Measurements from ENCODE around the gene TSTD2.

The TSTD2 gene

GRCh38 chr9:97659771-97660170, 26.6 kb upstream of the TSTD2 start:
- Histone ChIP-seq H3K4me1 (ENCODE audit: control insufficient read depth in 1 of 2, insufficient read depth in 2 of 2, low read length in 2 of 2) (no peaks in the 10 kb centered on the region), H3K36me3 (ENCODE audit: control insufficient read depth in 1 of 2, insufficient read depth in 2 of 2, low read length in 2 of 2) (peaks cover 67 to 74% of the 10 kb centered on the region in 2 donors), H3K27me3 (ENCODE audit: low read depth, low read length) (no peaks in the 10 kb centered on the region), H3K27ac (ENCODE audit: low read length) (no peak overlapping the region), H3K9me3 (ENCODE audit: control insufficient read depth in 1 of 2, low read length in 2 of 2) (no peaks in the 10 kb centered on the region), H3K4me3 (ENCODE audit: low read depth in 1 of 2, low read length in 2 of 2) (no peak overlapping the region)

GRCh38 chr9:97658707-97659106, 25.5 kb upstream of the TSTD2 start:
- H3K27ac ChIP-seq (ENCODE audit: low read length): no peak overlapping the region
- peaks cover 70 to 74% of the 10 kb centered on the region in 2 donors for H3K36me3 ChIP-seq (ENCODE audit: control insufficient read depth in 1 of 2, insufficient read depth in 2 of 2, low read length in 2 of 2)
- H3K4me3 ChIP-seq (ENCODE audit: low read depth in 1 of 2, low read length in 2 of 2): no peak overlapping the region
- H3K27me3 ChIP-seq (ENCODE audit: low read depth, low read length): no peaks in the 10 kb centered on the region
- no peaks in the 10 kb centered on the region for H3K4me1 ChIP-seq (ENCODE audit: control insufficient read depth in 1 of 2, insufficient read depth in 2 of 2, low read length in 2 of 2)
- no peaks in the 10 kb centered on the region for H3K9me3 ChIP-seq (ENCODE audit: control insufficient read depth in 1 of 2, low read length in 2 of 2)

- peaks cover 54 to 58% of the 10 kb centered on the region in 2 donors for H3K36me3 ChIP-seq (ENCODE audit: control insufficient read depth in 1 of 2, insufficient read depth in 2 of 2, low read length in 2 of 2)
- H3K27ac ChIP-seq (ENCODE audit: low read length): no peak overlapping the region
Measured at GRCh38 chr9:97651646-97652045, 18.5 kb upstream of the TSTD2 start.

GRCh38 chr9:97647996-97648395, 14.8 kb upstream of the TSTD2 start:
- Histone ChIP-seq H3K36me3 (ENCODE audit: control insufficient read depth in 1 of 2, insufficient read depth in 2 of 2, low read length in 2 of 2) (peaks cover 37 to 50% of the 10 kb centered on the region in 2 donors), H3K27me3 (ENCODE audit: low read depth, low read length) (no peaks in the 10 kb centered on the region), H3K9me3 (ENCODE audit: control insufficient read depth in 1 of 2, low read length in 2 of 2) (no peaks in the 10 kb centered on the region), H3K4me1 (ENCODE audit: control insufficient read depth in 1 of 2, insufficient read depth in 2 of 2, low read length in 2 of 2) (no peaks in the 10 kb centered on the region), H3K4me3 (ENCODE audit: low read depth in 1 of 2, low read length in 2 of 2) (no peak overlapping the region), H3K27ac (ENCODE audit: low read length) (no peak overlapping the region)

More at GRCh38 chr9:97651646-97652045, 18.5 kb upstream of the TSTD2 start:
- Histone ChIP-seq H3K4me1 (ENCODE audit: control insufficient read depth in 1 of 2, insufficient read depth in 2 of 2, low read length in 2 of 2) (no peaks in the 10 kb centered on the region), H3K27me3 (ENCODE audit: low read depth, low read length) (no peaks in the 10 kb centered on the region), H3K9me3 (ENCODE audit: control insufficient read depth in 1 of 2, low read length in 2 of 2) (no peaks in the 10 kb centered on the region), H3K4me3 (ENCODE audit: low read depth in 1 of 2, low read length in 2 of 2) (no peak overlapping the region)

- Histone ChIP-seq H3K27ac (ENCODE audit: low read length) (no peak overlapping the region), H3K36me3 (ENCODE audit: control insufficient read depth in 1 of 2, insufficient read depth in 2 of 2, low read length in 2 of 2) (peaks cover 37 to 60% of the 10 kb centered on the region in 2 donors), H3K4me1 (ENCODE audit: control insufficient read depth in 1 of 2, insufficient read depth in 2 of 2, low read length in 2 of 2) (no peaks in the 10 kb centered on the region), H3K9me3 (ENCODE audit: control insufficient read depth in 1 of 2, low read length in 2 of 2) (no peaks in the 10 kb centered on the region), H3K27me3 (ENCODE audit: low read depth, low read length) (no peaks in the 10 kb centered on the region), H3K4me3 (ENCODE audit: low read depth in 1 of 2, low read length in 2 of 2) (no peak overlapping the region)
Measured at GRCh38 chr9:97645720-97646119, 12.6 kb upstream of the TSTD2 start.

GRCh38 chr9:97640325-97640724, 7.2 kb upstream of the TSTD2 start:
- peaks cover 9 to 30% of the 10 kb centered on the region in 2 donors for H3K36me3 ChIP-seq (ENCODE audit: control insufficient read depth in 1 of 2, insufficient read depth in 2 of 2, low read length in 2 of 2)

GRCh38 chr9:97638666-97639065, 5.5 kb upstream of the TSTD2 start:
- peaks cover 15 to 31% of the 10 kb centered on the region in 2 donors for H3K4me1 ChIP-seq (ENCODE audit: control insufficient read depth in 1 of 2, insufficient read depth in 2 of 2, low read length in 2 of 2)
- no peak overlapping the region for H3K4me3 ChIP-seq (ENCODE audit: low read depth in 1 of 2, low read length in 2 of 2)
- no peaks in the 10 kb centered on the region for H3K27me3 ChIP-seq (ENCODE audit: low read depth, low read length)
- no peaks in the 10 kb centered on the region for H3K9me3 ChIP-seq (ENCODE audit: control insufficient read depth in 1 of 2, low read length in 2 of 2)
- peaks cover 7 to 21% of the 10 kb centered on the region in 2 donors for H3K36me3 ChIP-seq (ENCODE audit: control insufficient read depth in 1 of 2, insufficient read depth in 2 of 2, low read length in 2 of 2)
- no peak overlapping the region for H3K27ac ChIP-seq (ENCODE audit: low read length)

More at GRCh38 chr9:97640325-97640724, 7.2 kb upstream of the TSTD2 start:
- H3K4me3 ChIP-seq (ENCODE audit: low read depth in 1 of 2, low read length in 2 of 2): no peak overlapping the region
- no peaks in the 10 kb centered on the region for H3K9me3 ChIP-seq (ENCODE audit: control insufficient read depth in 1 of 2, low read length in 2 of 2)
- no peak overlapping the region for H3K27ac ChIP-seq (ENCODE audit: low read length)
- H3K27me3 ChIP-seq (ENCODE audit: low read depth, low read length): no peaks in the 10 kb centered on the region
- peaks cover 8 to 21% of the 10 kb centered on the region in 2 donors for H3K4me1 ChIP-seq (ENCODE audit: control insufficient read depth in 1 of 2, insufficient read depth in 2 of 2, low read length in 2 of 2)

- Histone ChIP-seq H3K9me3 (ENCODE audit: control insufficient read depth in 1 of 2, low read length in 2 of 2) (no peaks in the 10 kb centered on the region), H3K4me1 (ENCODE audit: control insufficient read depth in 1 of 2, insufficient read depth in 2 of 2, low read length in 2 of 2) (peaks cover 15 to 35% of the 10 kb centered on the region in 2 donors), H3K36me3 (ENCODE audit: control insufficient read depth in 1 of 2, insufficient read depth in 2 of 2, low read length in 2 of 2) (peaks cover 5 to 14% of the 10 kb centered on the region in 2 donors), H3K4me3 (ENCODE audit: low read depth in 1 of 2, low read length in 2 of 2) (no peak overlapping the region), H3K27ac (ENCODE audit: low read length) (no peak overlapping the region), H3K27me3 (ENCODE audit: low read depth, low read length) (no peaks in the 10 kb centered on the region)
Measured at GRCh38 chr9:97636903-97637302, 3.7 kb upstream of the TSTD2 start.

- Histone ChIP-seq H3K27ac (ENCODE audit: low read length) (peak overlapping the region; percentile 93), H3K27me3 (ENCODE audit: low read depth, low read length) (no peaks in the 10 kb centered on the region), H3K4me3 (ENCODE audit: low read depth in 1 of 2, low read length in 2 of 2) (peak overlapping the region; percentile 96 to 97), H3K4me1 (ENCODE audit: control insufficient read depth in 1 of 2, insufficient read depth in 2 of 2, low read length in 2 of 2) (peaks cover 15 to 41% of the 10 kb centered on the region in 2 donors), H3K36me3 (ENCODE audit: control insufficient read depth in 1 of 2, insufficient read depth in 2 of 2, low read length in 2 of 2) (peaks cover 0 to 16% of the 10 kb centered on the region in 2 donors), H3K9me3 (ENCODE audit: control insufficient read depth in 1 of 2, low read length in 2 of 2) (no peaks in the 10 kb centered on the region)
Measured at GRCh38 chr9:97635026-97635425, 1.9 kb upstream of the TSTD2 start.

GRCh38 chr9:97633859-97634490, 807 bp upstream of the TSTD2 start:
- Histone ChIP-seq H3K4me1 (ENCODE audit: control insufficient read depth in 1 of 2, insufficient read depth in 2 of 2, low read length in 2 of 2) (peaks cover 15 to 41% of the 10 kb centered on the region in 2 donors), H3K36me3 (ENCODE audit: control insufficient read depth in 1 of 2, insufficient read depth in 2 of 2, low read length in 2 of 2) (peaks cover 0 to 16% of the 10 kb centered on the region in 2 donors), H3K27me3 (ENCODE audit: low read depth, low read length) (no peaks in the 10 kb centered on the region), H3K4me3 (ENCODE audit: low read depth in 1 of 2, low read length in 2 of 2) (peak overlapping the region; percentile 96 to 97), H3K9me3 (ENCODE audit: control insufficient read depth in 1 of 2, low read length in 2 of 2) (no peaks in the 10 kb centered on the region), H3K27ac (ENCODE audit: low read length) (peak overlapping the region; percentile 93)

GRCh38 chr9:97632248-97632984, 752 bp downstream of the TSTD2 start:
- H3K4me1 ChIP-seq (ENCODE audit: control insufficient read depth in 1 of 2, insufficient read depth in 2 of 2, low read length in 2 of 2): peaks cover 15 to 49% of the 10 kb centered on the region in 2 donors
- H3K27me3 ChIP-seq (ENCODE audit: low read depth, low read length): no peaks in the 10 kb centered on the region
- H3K9me3 ChIP-seq (ENCODE audit: control insufficient read depth in 1 of 2, low read length in 2 of 2): no peaks in the 10 kb centered on the region
- H3K27ac ChIP-seq (ENCODE audit: low read length): peak overlapping the region; percentile 100
- H3K36me3 ChIP-seq (ENCODE audit: control insufficient read depth in 1 of 2, insufficient read depth in 2 of 2, low read length in 2 of 2): peaks cover 0 to 16% of the 10 kb centered on the region in 2 donors
- H3K4me3 ChIP-seq (ENCODE audit: low read depth in 1 of 2, low read length in 2 of 2): peak overlapping the region; percentile 93 to 96
